PC-9 (cell line): ENCODE results near the gene AKAP6. TPM values are rescaled to one million over a fixed set of nuclear protein-coding genes. Genes with fewer than 3 reads are reported as not detected.

Experiments
- BruUV-seq: library from RNA; stranded (reverse); fragments of 400-500 nt; replicated peaks from 2 replicates; lab custom pipeline; 2021; lab: Mats Ljungman, UMichigan
- CTCF ChIA-PET: fragments of 300-600 bp; sonication (Branson Sonifier 250); formaldehyde crosslinking; loops from one replicate; lab custom pipeline; 2022; ENCODE audit warnings: antibody characterized with exemption; lab: Charles Lee
- POLR2A ChIA-PET: fragments of 300-600 bp; sonication (Branson Sonifier 250); formaldehyde crosslinking; loops from one replicate; lab custom pipeline; 2022; ENCODE audit warnings: antibody characterized with exemption; ENCODE audit not compliant: unreplicated experiment; lab: Charles Lee
- DNase-seq, 2 experiments: peaks; one replicate each; pipeline versions ENCODE4 v3.0.0 to v3.0.0-alpha.2; 2015 to 2022; ENCODE audit warnings: mixed read lengths in 1 of 2
- H2AFZ ChIP-seq: fragments of 200-600 bp; sonication (generic); 2 replicates; pipeline ENCODE4 v1.8.1; 2017; ENCODE audit warnings: antibody characterized with exemption
- H3F3A ChIP-seq: fragments of 200-600 bp; sonication (generic); 2 replicates; pipeline ENCODE4 v1.8.1; 2017; ENCODE audit warnings: antibody characterized with exemption, mild to moderate bottlenecking, low read depth; ENCODE audit not compliant: insufficient read depth
- H3K27ac ChIP-seq: fragments of 200-600 bp; sonication (generic); 2 replicates; pipeline ENCODE4 v1.6.1; 2016; ENCODE audit warnings: mixed run types
- H3K27me3 ChIP-seq: fragments of 200-600 bp; sonication (generic); 2 replicates; pipeline ENCODE4 v1.6.1; 2016; ENCODE audit warnings: low read depth, mixed run types; ENCODE audit not compliant: insufficient read depth
- H3K36me3 ChIP-seq: fragments of 200-600 bp; sonication (generic); 2 replicates; pipeline ENCODE4 v1.6.1; 2016; ENCODE audit warnings: low read depth, mixed run types
- H3K4me1 ChIP-seq: fragments of 200-600 bp; sonication (generic); replicated peaks from 2 replicates; pipeline ENCODE4 v1.6.1; 2016; ENCODE audit warnings: mixed run types; ENCODE audit not compliant: insufficient read depth
- H3K4me2 ChIP-seq: fragments of 200-600 bp; sonication (generic); 2 replicates; pipeline ENCODE4 v1.6.1; 2017; ENCODE audit warnings: mixed run types
- H3K4me3 ChIP-seq: fragments of 200-600 bp; sonication (generic); 2 replicates; pipeline ENCODE4 v1.6.1; 2016; ENCODE audit warnings: mixed run types
- H3K79me2 ChIP-seq: fragments of 200-600 bp; sonication (generic); 2 replicates; pipeline ENCODE4 v1.6.1; 2017; ENCODE audit warnings: low read depth, mixed run types
- H3K9me2 ChIP-seq: fragments of 200-600 bp; sonication (generic); 2 replicates; pipeline ENCODE4 v1.8.1; 2017; ENCODE audit warnings: mild to moderate bottlenecking; ENCODE audit not compliant: insufficient read depth
- H3K9me3 ChIP-seq: fragments of 200-600 bp; sonication (generic); 2 replicates; pipeline ENCODE4 v1.8.1; 2016; ENCODE audit warnings: low read depth; ENCODE audit not compliant: insufficient read depth
- H4K20me1 ChIP-seq: fragments of 200-600 bp; sonication (generic); 2 replicates; pipeline ENCODE4 v1.8.1; 2017; ENCODE audit not compliant: insufficient read depth
- EZH2 ChIP-seq: fragments of 200-600 bp; sonication (generic); IDR thresholded peaks from 2 replicates; pipeline ENCODE4 v1.8.0; 2017; ENCODE audit warnings: antibody characterized with exemption, low read depth
- intact Hi-C: fragments of 100-400 bp; cut with micrococcal nuclease; formaldehyde crosslinking; loops from one replicate; pipeline ENCODE4 v1.10.0; 2022; ENCODE audit not compliant: unreplicated experiment
- total RNA-seq: library from RNA; stranded (reverse); gene quantifications from 2 replicates; pipeline ENCODE4 v1.2.3, GENCODE V29; 2021
- TF ChIP-seq, protein P1 (sequence below): fragments of 200-600 bp; sonication (generic); conservative IDR thresholded peaks from 2 replicates; pipeline ENCODE4 v1.6.1; 2017; ENCODE audit warnings: mixed run types, antibody characterized with exemption, mild to moderate bottlenecking, moderate library complexity

AKAP6 gene
- total RNA-seq, 1 experiment from 2014 or later, result 2.8 TPM

DNA sequence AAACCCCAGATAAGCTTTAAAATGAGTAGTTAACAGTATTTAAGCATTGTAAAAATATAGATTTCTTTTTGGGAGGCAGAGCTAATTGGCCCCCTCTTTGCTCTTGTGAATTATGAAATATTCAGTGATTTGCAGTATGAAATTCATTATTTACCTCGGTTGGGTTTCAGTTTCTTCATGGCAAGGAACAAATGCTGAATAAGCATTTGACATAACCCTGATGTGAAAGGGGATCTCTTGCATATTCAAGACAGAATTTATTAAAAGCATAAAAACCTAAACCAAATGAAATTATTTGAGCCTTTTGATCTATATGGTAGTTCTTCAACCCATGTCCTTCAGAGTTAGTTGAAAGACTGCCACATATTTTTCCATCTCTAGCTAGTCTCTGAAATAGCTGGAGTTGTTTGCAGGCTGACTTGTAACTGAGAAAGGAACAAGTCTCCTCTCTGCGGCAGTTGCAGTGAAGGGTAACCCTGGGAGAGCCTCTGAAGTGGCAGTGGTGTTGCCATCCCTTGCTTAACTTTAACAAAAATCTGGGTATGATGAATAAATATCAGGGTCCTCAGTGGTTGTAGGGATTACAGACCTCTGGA, 690 bp downstream of the AKAP6 start:
- H3K9me2 ChIP-seq, result no peaks in the 10 kb centered on the region
- H3K27ac ChIP-seq, result no peak overlapping the region
- BruUV-seq, result no TSS peak
- H3K4me3 ChIP-seq, result no peak overlapping the region
- no peak for TF ChIP-seq EZH2
- TF ChIP-seq, protein P1, sequence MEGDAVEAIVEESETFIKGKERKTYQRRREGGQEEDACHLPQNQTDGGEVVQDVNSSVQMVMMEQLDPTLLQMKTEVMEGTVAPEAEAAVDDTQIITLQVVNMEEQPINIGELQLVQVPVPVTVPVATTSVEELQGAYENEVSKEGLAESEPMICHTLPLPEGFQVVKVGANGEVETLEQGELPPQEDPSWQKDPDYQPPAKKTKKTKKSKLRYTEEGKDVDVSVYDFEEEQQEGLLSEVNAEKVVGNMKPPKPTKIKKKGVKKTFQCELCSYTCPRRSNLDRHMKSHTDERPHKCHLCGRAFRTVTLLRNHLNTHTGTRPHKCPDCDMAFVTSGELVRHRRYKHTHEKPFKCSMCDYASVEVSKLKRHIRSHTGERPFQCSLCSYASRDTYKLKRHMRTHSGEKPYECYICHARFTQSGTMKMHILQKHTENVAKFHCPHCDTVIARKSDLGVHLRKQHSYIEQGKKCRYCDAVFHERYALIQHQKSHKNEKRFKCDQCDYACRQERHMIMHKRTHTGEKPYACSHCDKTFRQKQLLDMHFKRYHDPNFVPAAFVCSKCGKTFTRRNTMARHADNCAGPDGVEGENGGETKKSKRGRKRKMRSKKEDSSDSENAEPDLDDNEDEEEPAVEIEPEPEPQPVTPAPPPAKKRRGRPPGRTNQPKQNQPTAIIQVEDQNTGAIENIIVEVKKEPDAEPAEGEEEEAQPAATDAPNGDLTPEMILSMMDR, result no peak
- no peak overlapping the region for H2AFZ ChIP-seq
- ChIA-PET POLR2A (interaction anchor here (0.6 kb wide), 1 partner anchor 311 kb away, joined by 15 read pairs; no protein-coding TSS in a partner anchor), CTCF (no interaction called here)
- DNase-seq, result no peak
- H3K36me3 ChIP-seq, result no peaks in the 10 kb centered on the region
- H3K27me3 ChIP-seq, result no peaks in the 10 kb centered on the region
- H3K4me1 ChIP-seq, result no peaks in the 10 kb centered on the region
- no peaks in the 10 kb centered on the region for H4K20me1 ChIP-seq
- H3K79me2 ChIP-seq, result no peaks in the 10 kb centered on the region
- H3K9me3 ChIP-seq, result no peaks in the 10 kb centered on the region
- intact Hi-C loops, result no loop called here
- no peak overlapping the region for H3K4me2 ChIP-seq
- peaks cover 5% of the 10 kb centered on the region; the same call in 1 of the 2 replicates for H3F3A ChIP-seq

DNA sequence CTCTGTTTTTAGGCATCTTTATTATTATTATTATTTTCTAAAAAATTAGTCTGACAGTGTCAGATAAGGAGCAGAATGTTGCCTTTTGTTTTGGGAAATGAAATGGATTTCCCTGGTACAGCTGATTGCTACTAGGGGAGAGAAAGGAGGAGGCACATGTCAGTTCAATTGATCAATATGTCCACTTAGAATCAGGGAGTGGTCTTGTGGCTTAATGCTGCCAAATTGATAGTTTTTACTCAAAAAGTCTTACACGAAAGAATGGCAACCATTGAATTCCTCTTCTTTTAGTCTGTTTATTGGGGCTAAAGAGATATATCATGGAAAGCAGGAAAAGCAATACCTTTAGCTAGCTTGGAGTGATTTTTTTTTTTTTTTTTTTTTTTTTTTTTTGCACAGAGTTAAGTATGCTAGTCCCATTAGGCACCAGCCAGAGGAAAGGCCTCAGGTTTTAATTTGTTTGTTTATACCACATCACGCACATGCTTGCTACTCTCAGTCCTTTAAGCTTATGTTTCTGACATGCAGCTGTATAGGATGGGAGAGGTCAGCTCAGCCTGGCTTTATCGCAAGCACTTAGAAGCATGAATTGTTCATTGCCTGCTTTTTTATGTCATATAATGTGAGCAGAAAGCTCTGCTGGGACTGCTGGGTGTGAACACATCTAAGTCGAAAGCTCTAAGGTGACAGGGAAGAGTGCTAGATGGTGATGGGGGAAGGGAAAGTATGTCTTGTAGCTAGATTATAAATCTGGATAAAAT, 1.4 kb downstream of the AKAP6 start:
- POLR2A ChIA-PET, result interaction anchor here (0.6 kb wide), 1 partner anchor 311 kb away, joined by 15 read pairs; no protein-coding TSS in a partner anchor
- Histone ChIP-seq H3K79me2 (no peaks in the 10 kb centered on the region), H3K36me3 (no peaks in the 10 kb centered on the region), H3F3A (peaks cover 5% of the 10 kb centered on the region; the same call in 1 of the 2 replicates), H3K4me3 (no peak overlapping the region), H2AFZ (no peak overlapping the region), H3K27me3 (no peaks in the 10 kb centered on the region), H3K4me2 (no peak overlapping the region), H3K9me2 (no peaks in the 10 kb centered on the region), H3K4me1 (no peaks in the 10 kb centered on the region), H4K20me1 (no peaks in the 10 kb centered on the region), H3K9me3 (no peaks in the 10 kb centered on the region), H3K27ac (no peak overlapping the region)
- CTCF ChIA-PET, result no interaction called here
- TF ChIP-seq EZH2, result no peak
- DNase-seq, result no peak
- intact Hi-C loops, result no loop called here
- no TSS peak for BruUV-seq

DNA sequence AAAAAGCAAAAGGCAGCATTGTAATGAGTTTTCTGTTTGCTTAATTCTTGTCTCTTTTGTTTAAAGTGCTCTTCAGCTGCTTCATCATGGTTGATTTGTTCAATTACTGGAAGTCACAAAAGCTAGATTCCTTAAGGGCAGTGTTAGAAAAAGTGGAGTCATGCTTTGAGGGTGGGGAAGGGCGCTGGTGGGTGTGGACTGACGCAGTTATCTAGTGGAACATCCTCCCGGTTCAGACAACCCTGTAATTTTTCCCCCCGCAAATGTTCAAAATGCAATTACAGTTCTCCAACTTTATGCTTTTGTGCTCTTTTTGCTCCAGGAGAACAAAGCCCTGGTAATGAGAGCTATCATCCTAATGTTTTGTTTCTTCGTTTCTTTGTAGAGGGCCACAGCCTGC, 2.1 kb downstream of the AKAP6 start:
- no peak overlapping the region for H3K4me3 ChIP-seq
- no peaks in the 10 kb centered on the region for H3K4me1 ChIP-seq
- ChIA-PET POLR2A (no interaction called here), CTCF (no interaction called here)
- TF ChIP-seq EZH2, result no peak
- TF ChIP-seq, protein P1, result no peak
- H3K36me3 ChIP-seq, result no peaks in the 10 kb centered on the region
- intact Hi-C loops, result no loop called here
- H4K20me1 ChIP-seq, result no peaks in the 10 kb centered on the region
- H3K9me3 ChIP-seq, result no peaks in the 10 kb centered on the region
- H3K79me2 ChIP-seq, result no peaks in the 10 kb centered on the region
- H2AFZ ChIP-seq, result no peak overlapping the region
- H3K27ac ChIP-seq, result no peak overlapping the region
- H3K4me2 ChIP-seq, result no peak overlapping the region
- no peaks in the 10 kb centered on the region for H3K27me3 ChIP-seq
- BruUV-seq, result no TSS peak
- H3K9me2 ChIP-seq, result no peaks in the 10 kb centered on the region
- DNase-seq, result no peak
- peaks cover 5% of the 10 kb centered on the region; the same call in 1 of the 2 replicates for H3F3A ChIP-seq
